GM12801 (cell line): ENCODE data around the gene USP6.

Source experiments
- CTCF ChIP-seq: IDR thresholded peaks from one replicate; pipeline ENCODE4 v1.5.1; 2011; ENCODE audit warnings: control low read depth; ENCODE audit not compliant: insufficient read length; ENCODE audit errors: extremely low read depth

The USP6 gene

GRCh38 chr17:5115673-5116651 is at the start of gene USP6:
Gene USP6 (plus strand): TSS chr17:5116032. CDS start chr17:5130368, 14,336 bp downstream.
- TF ChIP-seq CTCF, result no peak

- TF ChIP-seq CTCF, result no peak
These were observed 47.6 kb upstream of the USP6 start for GRCh38 chr17:5068236-5068635.

- TF ChIP-seq CTCF, result no peak
These were observed 46.1 kb upstream of the USP6 start for GRCh38 chr17:5069724-5070123.

GRCh38 chr17:5077781-5078105 is 38.1 kb upstream of the USP6 start:
- TF ChIP-seq CTCF, result no peak

GRCh38 chr17:5078106-5079028 is 37.5 kb upstream of the USP6 start, which contains the start of gene ZFP3:
Gene ZFP3 (plus strand): TSS chr17:5078467. CDS start chr17:5091505, 13,038 bp downstream.
- no peak for TF ChIP-seq CTCF

- TF ChIP-seq CTCF, result no peak
These were observed 35.2 kb upstream of the USP6 start for GRCh38 chr17:5080591-5080990.

- TF ChIP-seq CTCF, result no peak
These were observed 23.4 kb upstream of the USP6 start for GRCh38 chr17:5092218-5093010.
